ENCODE results near the gene IL2RG.
A peak's percentile ranks its signal among the peaks of the same experiment; 100 is the strongest.

Gene IL2RG

GRCh38 chrX:71068044-71068918, 43.1 kb downstream of the IL2RG start, which contains the start of gene SNX12:
TSS of gene SNX12 (minus strand) at chrX:71068334. CDS start at chrX:71068306, 28 bp downstream.
- peak; percentile 80 for DNase-seq (ENCODE audit: low read depth)

DNA sequence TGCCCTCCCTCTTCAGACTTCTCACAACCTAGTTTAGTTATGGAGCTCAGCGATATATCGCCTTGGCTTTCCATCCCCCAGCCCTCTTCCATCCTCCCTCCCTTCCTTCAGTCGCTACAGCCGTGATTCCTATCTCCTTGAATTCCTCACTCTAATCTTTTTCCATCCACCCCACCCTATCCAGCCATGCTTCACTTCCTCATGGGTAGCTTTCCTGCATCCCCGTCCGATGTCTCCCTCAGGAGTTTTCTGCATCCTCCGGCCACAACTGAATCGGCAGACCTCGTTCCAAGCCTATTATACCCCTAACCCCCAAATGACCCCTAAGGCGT, 43.7 kb downstream of the IL2RG start:
- DNase-seq (ENCODE audit: low read depth) = no peak

GRCh38 chrX:71067089-71067488, 44.3 kb downstream of the IL2RG start:
- no peak for DNase-seq (ENCODE audit: low read depth)

DNA sequence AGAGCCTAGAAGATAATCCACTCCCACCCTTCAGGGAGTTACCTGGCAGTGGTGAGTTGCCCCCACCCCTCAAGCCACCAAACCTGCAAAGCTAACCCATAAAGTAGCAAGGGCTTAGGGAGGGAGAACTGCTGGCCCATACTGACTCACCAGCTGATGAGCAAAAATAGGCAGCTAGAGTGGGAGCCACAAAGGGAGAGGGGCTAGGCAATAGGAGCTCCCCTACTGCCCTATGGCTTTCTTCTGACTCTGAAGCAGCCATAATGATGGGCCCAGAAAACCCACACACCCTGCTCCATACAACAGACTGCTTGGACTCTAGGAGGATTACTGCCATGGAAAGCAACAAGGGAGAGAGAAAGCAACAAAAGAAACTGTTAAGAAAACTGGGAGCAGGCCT, 51.2 kb downstream of the IL2RG start:
- no peak for DNase-seq (ENCODE audit: low read depth)

GRCh38 chrX:71057848-71058530, 53.4 kb downstream of the IL2RG start:
- no peak for DNase-seq (ENCODE audit: low read depth)
